Renal cortex interstitium (tissue), 11 donors: ENCODE data around the gene AKNAD1. TPM values are rescaled to one million over a fixed set of nuclear protein-coding genes. Genes with fewer than 3 reads are reported as not detected.
"Not testable (repeated sequence)": the region's sequence is repeated elsewhere in the genome, so short reads cannot be mapped to it uniquely, and the experiment has no call there.

Source experiments
- DNase-seq, 11 donors: peaks; one replicate each; pipeline ENCODE4 v3.0.0-alpha.2; 2013; ENCODE audit warnings: low read depth in 9 of 11, low spot score in 4 of 11; ENCODE audit errors: extremely low read depth in 1 of 11
- polyA plus RNA-seq, 3 donors: library from polyadenylated mRNA; unstranded; fragments of 120-200 nt; gene quantifications; one replicate each; pipeline ENCODE4 v1.2.1, GENCODE V29; 2013; ENCODE audit not compliant: insufficient read length in 3 of 3

The AKNAD1 gene
- polyA plus RNA-seq, 3 donors, result 0.23 TPM; not detected in 2

DNA sequence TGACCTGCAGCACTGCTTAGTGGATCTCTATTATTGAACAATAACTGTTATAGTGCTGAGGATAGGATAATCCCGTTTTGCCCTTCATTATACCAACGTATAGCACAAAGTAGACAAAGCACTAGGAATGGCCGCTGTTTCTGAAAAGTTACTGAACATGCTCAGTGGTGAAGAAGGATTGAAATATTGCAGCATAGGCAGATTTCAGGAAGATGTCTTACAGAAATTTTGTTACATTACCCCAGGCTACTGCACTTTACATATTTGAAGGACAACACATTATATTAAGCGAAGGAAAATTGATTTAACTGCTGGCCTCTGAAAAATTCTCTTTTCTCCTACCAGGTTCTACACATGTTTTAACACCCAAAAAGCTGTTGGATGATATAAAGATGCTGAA is 48.5 kb downstream of the AKNAD1 start:
- DNase-seq, result no peak

GRCh38 chr1:108803548-108803947 is 53.3 kb downstream of the AKNAD1 start:
- DNase-seq, result no peak

- DNase-seq, result no peak
These were observed 55.8 kb downstream of the AKNAD1 start for GRCh38 chr1:108801101-108801500.

DNA sequence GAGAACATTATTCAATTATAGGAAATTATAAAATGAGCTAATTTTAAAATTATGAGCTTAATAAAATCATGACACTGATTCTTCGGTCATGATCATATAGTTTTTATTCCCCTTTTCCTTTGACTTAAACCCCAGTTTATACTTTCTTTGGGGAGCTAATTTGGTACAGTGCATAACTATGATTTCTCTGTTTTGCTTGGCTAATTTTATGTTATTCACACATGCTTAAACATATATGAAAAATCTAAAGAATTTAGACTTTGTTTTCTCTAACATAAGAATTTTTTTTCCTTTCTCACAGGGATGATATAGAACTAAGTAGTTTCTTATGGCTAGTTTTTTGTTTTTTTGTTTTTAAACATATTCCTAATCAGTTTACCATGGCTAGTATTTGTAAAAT is 57.9 kb downstream of the AKNAD1 start:
- no peak for DNase-seq

GRCh38 chr1:108792420-108792819 is 64.5 kb downstream of the AKNAD1 start:
- DNase-seq, result no peak

DNA sequence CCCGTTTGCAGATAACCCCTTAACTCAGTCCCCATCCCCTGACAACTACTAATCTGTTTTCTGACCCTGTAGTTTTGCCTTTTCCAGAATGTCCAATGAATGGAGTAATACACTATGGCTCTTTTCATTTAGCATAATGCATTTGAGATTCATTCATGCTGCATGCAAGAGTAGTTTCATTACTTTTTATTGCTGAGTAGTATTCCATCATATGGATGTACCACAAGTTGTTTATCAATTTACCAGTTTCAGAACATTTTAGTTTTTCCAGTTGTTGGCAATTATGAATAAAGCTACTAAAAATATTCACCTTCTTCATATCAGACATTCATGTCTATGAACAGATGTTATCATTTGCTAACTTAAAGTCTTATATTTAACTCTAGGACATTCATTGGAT is 65.1 kb downstream of the AKNAD1 start:
- DNase-seq, result no peak

GRCh38 chr1:108785880-108786279 is 71.0 kb downstream of the AKNAD1 start:
- no peak for DNase-seq

GRCh38 chr1:108785264-108785663 is 71.6 kb downstream of the AKNAD1 start:
- no peak for DNase-seq

- DNase-seq, result not testable (repeated sequence)
These were observed 75.3 kb downstream of the AKNAD1 start for GRCh38 chr1:108781575-108781944.

DNA sequence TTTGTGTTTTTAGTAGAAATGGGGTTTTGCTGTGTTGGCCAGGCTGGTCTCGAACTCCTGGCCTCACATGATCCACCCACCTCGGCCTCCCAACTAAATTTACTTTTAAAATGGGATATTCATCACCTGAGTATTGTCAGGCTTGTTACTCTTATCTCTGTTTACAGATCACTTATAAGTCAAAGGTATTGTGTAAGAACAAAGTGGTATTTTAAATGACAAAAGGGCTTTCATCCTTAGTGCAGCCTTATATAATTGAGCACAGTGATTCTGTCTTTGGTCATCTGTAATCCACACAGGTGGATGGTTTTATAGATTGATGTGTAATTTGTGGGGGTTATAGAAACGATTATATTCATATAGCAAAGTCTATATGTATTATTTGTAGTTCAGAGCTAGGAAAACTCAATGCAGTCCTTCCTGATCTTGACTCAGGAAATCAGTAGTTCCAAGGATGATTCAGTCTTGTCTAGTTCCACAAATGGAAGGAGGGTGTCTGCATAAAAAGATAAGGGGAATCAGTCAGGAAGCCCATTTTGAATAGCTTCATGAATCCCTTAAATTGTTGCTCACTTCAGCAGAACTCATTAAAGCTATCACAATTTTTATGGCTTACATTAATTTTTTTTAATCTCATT is 75.8 kb downstream of the AKNAD1 start:
- DNase-seq, result no peak

DNA sequence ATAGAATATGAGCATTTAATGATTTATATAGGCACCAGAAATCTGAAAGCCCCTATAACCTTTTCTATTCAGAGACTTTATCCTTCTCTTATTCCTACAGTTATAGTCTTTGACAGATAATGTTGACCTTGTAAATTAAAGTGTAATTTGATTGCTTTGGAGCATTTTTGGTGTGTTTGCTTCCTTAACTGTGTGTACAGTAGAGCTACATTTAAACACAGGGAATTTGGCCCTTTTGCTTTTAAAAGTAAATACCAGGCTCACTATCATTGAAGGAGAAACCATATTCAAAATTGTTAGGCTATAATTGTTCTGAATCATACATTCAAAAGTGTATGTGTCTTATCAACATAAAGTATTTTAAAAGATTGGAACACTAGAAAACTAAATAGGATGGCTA is 77.4 kb downstream of the AKNAD1 start:
- DNase-seq, result no peak

- no peak for DNase-seq
These were observed 79.1 kb downstream of the AKNAD1 start for GRCh38 chr1:108777839-108778238.

GRCh38 chr1:108767708-108768107 is 89.2 kb downstream of the AKNAD1 start:
- DNase-seq, result no peak

GRCh38 chr1:108767115-108767514 is 89.8 kb downstream of the AKNAD1 start:
- no peak for DNase-seq

Other genes starting within 250 kb of the AKNAD1 start
- gene HENMT1, start 196.0 kb downstream of the AKNAD1 start, polyA plus RNA-seq, result 10 to 100 TPM; 11.1 to 13.0 (median 11.6) TPM
- 10 to 100 TPM; 65.8 to 90.6 (median 77.8) TPM for gene PRPF38B, start 164.8 kb downstream of the AKNAD1 start, polyA plus RNA-seq
- under 1 TPM in 1 of 3 donors, not detected in 2; 0.08 TPM for gene FNDC7, start 144.2 kb downstream of the AKNAD1 start, polyA plus RNA-seq
- 10 to 100 TPM; 56.6 to 78.5 (median 67.5) TPM for gene STXBP3, start 110.4 kb downstream of the AKNAD1 start, polyA plus RNA-seq
- 10 to 100 TPM; 18.7 to 20.0 (median 19.2) TPM for gene GPSM2, start 19.9 kb upstream of the AKNAD1 start, polyA plus RNA-seq
- gene CLCC1, start 106.4 kb upstream of the AKNAD1 start, polyA plus RNA-seq, result 10 to 100 TPM; 31.6 to 38.8 (median 36.2) TPM
- 10 to 100 TPM; 11.8 to 14.8 (median 12.5) TPM for gene WDR47, start 185.0 kb upstream of the AKNAD1 start, polyA plus RNA-seq
- gene TAF13, start 218.9 kb upstream of the AKNAD1 start, polyA plus RNA-seq, result 10 to 100 TPM; 42.5 to 47.9 (median 43.8) TPM
- 10 to 100 TPM; 39.3 to 40.5 (median 40.4) TPM for gene TMEM167B, start 233.7 kb upstream of the AKNAD1 start, polyA plus RNA-seq